Stimulated activated CD8-positive, alpha-beta memory T cell treated with anti-CD3 and anti-CD28 coated beads, Interleukin-2, amount 100 ng/mL, for 1 hour (primary cell): ENCODE results near the gene IQCK.
"Not testable (repeated sequence)": the region's sequence is repeated elsewhere in the genome, so short reads cannot be mapped to it uniquely, and the experiment has no call there.

Source experiments
- DNase-seq, 2 donors: peaks; one replicate each; pipeline ENCODE4 v3.0.0-alpha.2; 2020; ENCODE audit warnings: low read depth in 2 of 2

IQCK gene

GRCh38 chr16:19699472-19699871, 18.6 kb upstream of the IQCK start:
- no peak for DNase-seq

- DNase-seq = no peak
Observed at GRCh38 chr16:19700319-19700781, 17.7 kb upstream of the IQCK start.

GRCh38 chr16:19701091-19701490, 17.0 kb upstream of the IQCK start:
- no peak for DNase-seq

- DNase-seq = no peak
Observed at GRCh38 chr16:19703172-19703889, 14.7 kb upstream of the IQCK start.

- no peak for DNase-seq
Observed at GRCh38 chr16:19704321-19705145, 13.5 kb upstream of the IQCK start.

- DNase-seq = no peak
Observed at GRCh38 chr16:19705146-19705501, 12.9 kb upstream of the IQCK start.

GRCh38 chr16:19705843-19706242, 12.2 kb upstream of the IQCK start:
- no peak for DNase-seq

- no peak for DNase-seq
Observed at GRCh38 chr16:19706846-19707245, 11.2 kb upstream of the IQCK start.

GRCh38 chr16:19707569-19708295, 10.3 kb upstream of the IQCK start:
- no peak for DNase-seq

GRCh38 chr16:19708296-19709205, 9.5 kb upstream of the IQCK start:
- DNase-seq = no peak

- DNase-seq = no peak
Observed at GRCh38 chr16:19709381-19710136, 8.5 kb upstream of the IQCK start.

- DNase-seq = no peak
Observed at GRCh38 chr16:19710191-19710908, 7.7 kb upstream of the IQCK start.

- no peak for DNase-seq
Observed at GRCh38 chr16:19710991-19711545, 7.0 kb upstream of the IQCK start.

GRCh38 chr16:19711643-19712042, 6.4 kb upstream of the IQCK start:
- no peak for DNase-seq

- no peak for DNase-seq
Observed at GRCh38 chr16:19712418-19713058, 5.5 kb upstream of the IQCK start.

- DNase-seq = no peak
Observed at GRCh38 chr16:19713697-19714096, 4.4 kb upstream of the IQCK start.

GRCh38 chr16:19715566-19715965, 2.5 kb upstream of the IQCK start:
- DNase-seq = no peak

- DNase-seq = no peak
Observed at GRCh38 chr16:19716183-19716582, 1.9 kb upstream of the IQCK start.

GRCh38 chr16:19716728-19717127, 1.3 kb upstream of the IQCK start:
- not testable (repeated sequence) for DNase-seq
